Stimulated activated CD8-positive, alpha-beta memory T cell treated with anti-CD3 and anti-CD28 coated beads, Interleukin-2, amount 100 ng/mL, for 48 hours (primary cell): Measurements from ENCODE around the gene TMEM123.
"Not testable (repeated sequence)": the region's sequence is repeated elsewhere in the genome, so short reads cannot be mapped to it uniquely, and the experiment has no call there.

ENCODE experiments used
- DNase-seq, 2 donors: peaks; one replicate each; pipeline ENCODE4 v3.0.0-alpha.2; 2020; ENCODE audit warnings: low read depth in 2 of 2

Gene TMEM123

DNA sequence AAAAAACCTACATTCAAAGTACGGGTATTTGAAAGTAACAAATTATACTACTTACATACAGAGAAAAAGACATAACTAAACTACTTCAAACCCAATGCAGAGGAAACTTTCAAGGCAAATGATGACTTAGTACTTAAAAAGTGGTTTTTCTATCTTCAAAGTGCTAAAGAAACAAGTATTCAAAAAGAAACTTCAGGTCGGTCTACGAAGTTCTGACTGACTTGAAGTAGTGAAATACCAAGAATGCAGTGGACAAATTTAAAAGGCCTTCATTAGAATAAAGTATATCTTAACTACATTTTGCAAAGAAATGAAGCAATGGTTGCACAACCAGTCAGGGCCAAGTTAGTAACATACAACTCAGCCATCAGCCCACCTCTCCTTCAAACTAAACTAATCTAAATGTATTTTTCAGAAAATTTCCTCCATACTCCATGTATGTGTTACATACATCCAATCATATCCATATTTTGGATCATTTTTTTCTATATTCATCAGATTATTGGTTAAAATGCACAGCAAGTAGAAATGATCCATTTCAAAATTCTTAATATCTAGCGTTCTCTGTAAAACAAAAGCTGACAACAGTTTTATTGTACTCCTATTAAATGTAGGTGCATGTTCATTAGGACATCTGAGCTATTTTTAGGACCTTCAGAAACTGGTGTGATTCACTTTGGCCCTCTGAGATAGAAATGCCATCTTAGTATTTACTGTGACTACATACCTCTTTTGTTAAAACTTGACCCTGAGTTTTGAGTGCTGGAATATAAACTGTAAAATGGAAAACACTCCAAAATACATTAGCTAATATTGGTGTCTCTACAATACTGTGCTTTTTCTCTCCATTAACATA is 55.6 kb downstream of the TMEM123 start:
- DNase-seq, result no peak

DNA sequence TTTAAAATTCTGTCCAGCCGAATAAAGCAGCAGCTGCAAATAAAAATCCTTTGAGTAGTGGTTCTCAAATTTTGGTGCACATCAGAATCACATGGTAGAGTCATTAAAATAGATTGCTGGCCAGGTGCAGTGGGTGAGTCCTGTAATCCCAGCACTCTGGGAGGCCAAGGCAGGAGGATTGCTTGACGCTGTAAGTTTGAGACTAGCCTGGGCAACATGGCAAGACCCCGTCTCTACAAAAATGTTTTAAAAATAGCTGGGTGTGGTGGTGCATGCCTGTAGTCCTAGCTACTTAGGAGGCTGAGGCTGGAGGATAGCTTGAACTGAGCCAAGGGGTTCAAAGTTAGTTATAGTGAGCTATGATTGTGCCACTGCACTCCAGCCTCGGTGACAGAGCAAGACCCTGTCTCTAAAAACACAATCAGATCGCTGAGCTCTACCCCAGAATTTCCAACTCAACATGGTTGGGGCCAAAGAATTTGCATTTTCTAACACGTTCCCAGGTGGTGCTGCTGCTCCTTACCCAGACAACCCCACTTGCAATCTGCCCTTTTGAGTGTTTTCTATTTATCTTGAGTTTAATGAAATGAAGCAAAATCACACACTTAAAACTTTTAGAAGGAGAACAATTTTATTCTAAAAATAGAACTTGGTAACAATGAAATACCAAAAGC is 56.7 kb downstream of the TMEM123 start:
- DNase-seq, result no peak

GRCh38 chr11:102393272-102393730 is 59.3 kb downstream of the TMEM123 start:
- no peak for DNase-seq

DNA sequence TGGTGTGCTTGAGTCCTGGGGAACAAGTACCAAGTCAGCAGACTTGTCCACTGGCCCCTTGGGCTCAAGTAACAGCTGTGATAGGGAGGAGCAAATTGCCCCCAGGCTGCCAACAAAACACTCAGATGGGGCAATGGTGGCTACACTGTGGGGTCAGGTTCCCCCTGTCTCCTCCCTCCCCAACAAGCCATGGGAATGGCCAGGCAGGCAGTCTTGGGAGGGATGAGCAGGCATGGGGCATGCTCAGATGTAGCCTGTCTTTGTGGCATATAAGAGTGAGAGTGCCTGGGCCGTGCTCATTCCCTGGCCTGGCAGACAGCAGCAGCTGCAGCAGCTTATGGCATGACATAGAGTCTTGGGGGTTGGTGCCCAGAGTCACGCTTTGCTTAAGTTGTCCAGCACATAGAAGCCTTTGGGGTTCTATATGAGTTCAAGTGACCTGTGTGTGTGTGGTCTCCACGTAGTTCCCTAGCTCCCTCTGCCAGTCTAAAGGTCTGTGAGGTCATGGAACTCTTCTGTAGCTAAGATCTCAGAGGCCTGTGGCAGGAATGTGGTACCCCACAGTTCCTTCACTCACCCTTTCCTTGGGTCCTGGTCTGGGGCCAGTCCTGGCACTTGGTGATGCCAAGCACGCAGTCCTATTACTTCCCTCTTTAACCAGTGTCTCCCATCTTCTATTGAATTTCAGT is 60.9 kb downstream of the TMEM123 start:
- no peak for DNase-seq

DNA sequence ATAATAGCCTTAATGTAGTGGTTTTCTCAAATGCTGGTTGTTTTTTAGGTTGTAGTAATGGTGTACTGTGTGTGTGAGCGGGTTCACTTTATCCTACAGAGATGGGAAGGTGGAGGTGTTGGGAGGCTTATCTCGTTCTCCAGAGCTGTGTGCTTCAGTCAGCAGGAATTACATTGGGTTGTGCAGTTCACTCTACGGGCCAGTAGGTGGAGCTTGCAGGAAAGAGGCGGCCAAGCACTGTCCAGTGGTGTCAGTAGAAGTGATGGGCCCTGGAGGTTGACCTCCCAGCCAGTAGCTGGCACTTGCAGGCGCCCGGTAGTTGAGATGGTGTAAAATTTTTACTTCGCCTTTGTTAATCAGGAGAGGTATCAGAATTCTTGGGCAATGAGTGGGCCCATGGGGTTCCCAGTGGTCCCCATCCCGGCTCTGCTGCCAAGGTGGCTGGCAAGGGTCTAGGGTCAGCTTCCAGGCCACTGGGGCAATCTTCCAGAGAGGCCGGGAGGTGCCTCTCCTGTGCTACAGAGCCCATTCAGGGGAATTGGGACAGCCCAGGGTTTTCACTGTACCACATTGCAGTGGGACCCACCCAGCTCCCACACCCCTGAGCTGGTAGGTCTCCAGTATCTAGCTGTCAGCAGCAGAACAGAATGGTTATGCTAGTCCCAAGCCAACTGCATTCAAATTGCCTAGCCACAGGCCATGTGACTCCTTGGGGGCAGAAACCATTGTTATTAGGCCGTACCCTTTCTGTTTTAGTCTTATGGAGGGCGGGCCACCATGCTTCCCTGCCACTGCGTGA is 61.7 kb downstream of the TMEM123 start:
- DNase-seq, result peak; percentile 15 to 38

DNA sequence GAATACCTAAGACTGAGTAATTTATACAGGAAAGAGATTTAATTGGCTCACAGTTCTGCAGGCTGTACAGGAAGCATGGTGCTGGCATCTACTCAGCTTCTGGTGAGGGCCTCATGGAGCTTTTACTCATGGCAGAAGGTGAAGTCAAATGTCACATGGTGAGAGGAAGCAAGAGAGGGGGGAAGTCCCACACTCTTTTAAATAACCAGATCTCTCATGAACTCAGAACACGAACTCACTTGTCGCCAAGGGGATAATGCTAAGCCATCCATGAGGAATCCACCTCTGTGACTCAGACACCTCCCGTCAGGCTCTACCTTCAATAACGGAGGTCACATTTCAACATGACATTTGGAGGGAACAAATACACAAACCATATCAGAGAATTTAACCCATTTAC is 63.3 kb downstream of the TMEM123 start:
- DNase-seq, result no peak

DNA sequence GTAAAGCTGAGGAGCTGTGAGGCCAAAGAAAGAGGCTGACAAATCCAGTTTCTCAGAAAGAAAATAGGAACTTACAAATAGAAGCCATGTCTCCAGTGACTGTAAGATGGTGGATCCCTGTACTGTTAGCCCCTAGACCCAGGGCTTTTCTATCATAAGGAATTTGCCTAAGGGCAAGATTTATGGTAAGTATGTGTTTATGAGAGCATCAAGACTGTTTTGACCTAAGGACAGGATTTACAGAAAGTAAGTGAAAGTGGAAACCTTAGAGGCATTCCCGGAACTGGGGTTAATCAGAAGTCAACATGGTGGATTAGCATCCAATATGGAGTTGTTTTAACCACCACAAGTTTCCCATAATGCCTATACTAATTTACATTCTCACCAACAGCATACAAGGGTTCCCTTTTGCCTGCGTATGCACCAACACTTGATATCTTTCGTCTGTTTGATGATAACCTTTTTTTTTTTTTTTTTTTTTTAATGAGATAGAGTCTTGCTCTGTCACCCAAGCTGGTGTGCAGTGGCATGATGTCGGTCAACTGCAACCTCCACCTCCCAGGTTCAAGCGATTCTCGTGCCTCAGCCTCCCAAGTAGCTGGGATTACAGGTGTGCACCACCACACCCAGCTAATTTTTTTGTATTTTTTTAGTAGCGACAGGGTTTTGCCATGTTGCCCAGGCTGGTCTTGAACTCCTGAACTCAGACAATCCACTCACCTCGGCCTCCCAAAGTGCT is 65.4 kb downstream of the TMEM123 start:
- no peak for DNase-seq

- no peak for DNase-seq
Measured at GRCh38 chr11:102386136-102386734, 66.3 kb downstream of the TMEM123 start.

DNA sequence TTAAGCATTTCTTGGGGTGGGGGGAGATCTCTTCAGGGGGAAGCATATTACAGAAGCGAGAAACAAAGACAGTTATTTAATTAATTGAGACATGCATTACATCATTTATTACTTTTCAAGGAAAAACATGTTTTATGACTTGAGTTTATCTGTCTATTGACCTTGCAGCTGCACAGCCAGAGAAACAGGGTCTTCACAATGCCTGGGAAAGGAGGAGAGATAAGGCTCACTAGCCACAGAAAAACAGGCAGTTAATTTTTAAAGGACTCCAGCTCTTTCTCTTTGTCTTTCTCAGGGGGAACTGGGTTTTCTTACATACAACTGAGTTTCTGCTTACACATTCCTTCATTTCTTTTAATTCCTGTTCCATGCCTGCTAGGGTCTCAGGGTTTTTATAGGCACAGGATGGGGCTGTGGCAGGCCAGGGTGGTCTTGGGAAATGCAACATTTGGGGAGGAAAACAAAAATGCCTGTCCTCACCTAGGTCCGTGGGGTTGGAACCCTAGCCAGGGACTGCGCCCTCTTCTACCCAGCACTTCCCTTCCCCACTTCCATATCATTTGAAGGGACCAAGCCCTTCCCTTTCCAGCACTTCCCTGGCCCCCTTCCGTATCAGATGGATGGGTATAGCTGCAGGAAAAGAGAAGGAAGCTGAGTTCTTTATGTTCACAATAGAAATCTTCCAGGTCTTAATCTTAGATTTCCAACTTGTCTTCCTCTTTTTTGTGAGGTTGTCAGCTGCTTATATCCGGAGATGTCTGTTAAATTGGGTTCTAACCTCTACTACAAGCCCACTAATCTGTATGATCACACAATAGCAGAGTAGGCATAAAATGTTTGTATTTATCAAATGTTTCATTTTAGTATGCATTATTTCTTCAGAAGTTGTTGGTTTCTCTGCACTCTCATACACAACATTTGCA is 67.2 kb downstream of the TMEM123 start:
- DNase-seq, result no peak

DNA sequence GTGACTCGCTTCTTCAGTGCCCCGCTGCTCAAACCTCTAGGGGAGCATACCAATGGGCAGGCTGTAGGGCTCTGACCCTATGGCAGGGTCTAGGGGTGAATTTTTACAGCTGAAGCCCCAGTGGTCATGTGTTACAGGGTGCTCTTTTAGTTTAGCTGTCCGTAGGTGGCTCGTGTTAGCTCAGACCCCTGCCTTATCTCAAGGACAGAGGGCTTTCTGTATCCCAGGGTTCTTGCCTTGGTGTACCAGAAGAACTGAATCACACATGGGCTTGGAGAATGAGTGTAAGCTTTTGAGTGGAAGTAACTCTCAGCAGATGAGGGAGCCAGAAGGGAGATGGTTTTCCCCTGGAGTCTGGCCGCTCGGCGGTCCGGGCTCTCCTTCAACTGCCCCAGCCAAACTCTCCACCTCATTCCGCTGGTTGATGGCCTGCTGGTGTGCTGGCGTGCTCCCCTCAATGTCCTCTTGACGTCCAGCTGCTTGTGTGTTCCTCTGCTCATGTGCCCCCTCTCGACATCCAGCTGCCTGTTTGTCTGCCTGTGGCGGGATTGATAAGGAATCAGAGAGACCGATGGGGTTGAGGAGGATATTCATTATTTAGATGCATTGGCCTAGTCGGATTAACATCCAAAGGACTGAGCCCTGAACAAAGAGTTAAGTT is 68.0 kb downstream of the TMEM123 start:
- DNase-seq, result no peak

DNA sequence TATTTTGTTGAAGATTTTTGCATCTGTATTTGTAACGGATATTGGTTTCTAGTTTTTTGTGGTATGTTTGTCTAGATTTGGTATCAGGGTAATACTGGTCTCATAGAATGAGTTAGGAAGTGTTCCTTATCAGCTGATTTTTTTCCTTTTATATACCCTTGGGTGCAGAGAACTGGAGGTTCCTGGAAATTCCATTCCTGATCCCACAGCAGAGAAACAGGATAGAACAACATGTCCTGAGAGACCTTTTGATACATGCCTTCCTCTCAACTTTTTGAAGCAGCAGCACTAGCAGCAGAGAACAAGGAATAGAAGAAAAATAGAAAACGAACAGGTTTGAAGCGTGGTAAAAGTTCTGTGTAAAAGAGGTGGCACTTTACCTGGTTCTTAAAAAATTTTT is 68.7 kb downstream of the TMEM123 start:
- DNase-seq, result no peak

DNA sequence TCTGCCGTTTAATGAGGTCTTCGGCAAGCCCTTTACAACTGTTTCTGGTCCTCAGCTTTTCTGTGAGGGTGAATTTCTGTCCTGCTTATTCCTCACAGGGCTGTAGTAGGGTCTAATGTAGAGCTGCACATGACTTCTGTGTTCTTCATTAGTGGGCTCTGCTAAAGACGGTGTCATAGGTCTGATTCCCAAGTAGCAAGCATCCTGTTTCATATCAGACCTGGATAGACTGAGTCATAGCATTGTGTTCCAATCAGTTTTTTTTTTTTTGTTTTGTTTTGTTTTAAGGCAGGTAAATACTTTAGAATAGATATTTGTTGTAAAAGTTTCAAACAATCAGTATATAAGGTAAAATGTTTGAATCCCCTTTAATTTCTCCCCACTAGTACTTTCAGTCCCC is 70.2 kb downstream of the TMEM123 start:
- DNase-seq, result no peak

- no peak for DNase-seq
Measured at GRCh38 chr11:102378818-102379217, 73.7 kb downstream of the TMEM123 start.

DNA sequence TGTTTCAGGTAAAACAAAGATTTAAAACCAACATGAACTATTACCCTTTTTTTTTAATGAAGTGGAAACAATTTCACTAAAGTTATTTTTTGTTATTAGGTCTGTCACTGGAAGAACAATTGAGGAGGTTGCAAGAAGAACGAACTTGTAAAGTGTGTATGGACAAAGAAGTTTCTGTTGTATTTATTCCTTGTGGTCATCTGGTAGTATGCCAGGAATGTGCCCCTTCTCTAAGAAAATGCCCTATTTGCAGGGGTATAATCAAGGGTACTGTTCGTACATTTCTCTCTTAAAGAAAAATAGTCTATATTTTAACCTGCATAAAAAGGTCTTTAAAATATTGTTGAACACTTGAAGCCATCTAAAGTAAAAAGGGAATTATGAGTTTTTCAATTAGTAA is 74.7 kb downstream of the TMEM123 start:
- no peak for DNase-seq

DNA sequence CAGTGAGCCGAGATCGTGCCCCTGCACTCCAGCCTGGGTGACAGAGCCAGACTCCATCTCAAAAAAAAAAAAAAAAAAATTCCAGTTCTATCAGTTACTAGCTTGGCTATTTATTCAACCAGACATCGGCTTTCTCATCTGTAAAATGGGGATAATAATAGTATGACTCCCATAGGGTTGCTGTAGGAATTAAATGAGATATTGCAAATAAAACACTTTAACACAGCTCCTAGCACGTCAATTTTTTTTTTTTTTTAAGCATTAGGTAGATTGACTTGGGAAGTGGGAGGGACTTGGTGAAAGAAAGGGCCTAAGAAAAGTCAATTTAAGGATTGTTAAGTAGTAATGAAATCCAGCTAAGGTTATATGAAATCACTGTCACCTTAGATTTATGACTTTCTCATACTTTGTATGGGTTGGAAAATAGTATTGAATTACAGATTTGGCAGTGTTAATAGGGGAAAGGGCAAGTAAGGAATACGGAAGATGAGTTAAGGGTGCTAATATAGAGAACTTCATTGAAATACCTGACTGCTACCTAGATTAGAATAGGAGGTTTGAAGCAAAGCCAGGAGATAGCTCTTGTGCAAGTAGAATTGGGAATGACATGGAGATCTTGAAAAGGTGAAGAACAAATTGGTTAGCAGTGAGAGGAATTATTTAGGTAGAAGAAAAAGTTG is 76.7 kb downstream of the TMEM123 start:
- no peak for DNase-seq

- DNase-seq, result not testable (repeated sequence)
Measured at GRCh38 chr11:102374633-102375424, 77.7 kb downstream of the TMEM123 start.

- DNase-seq, result no peak
Measured at GRCh38 chr11:102368472-102368871, 84.1 kb downstream of the TMEM123 start.

- no peak for DNase-seq
Measured at GRCh38 chr11:102367364-102367763, 85.2 kb downstream of the TMEM123 start.
